ENCODE data around the gene SLC7A8.

SLC7A8 gene

GRCh38 chr14:23154964-23155587 is 28.4 kb downstream of the SLC7A8 start:
- no peak for DNase-seq

DNA sequence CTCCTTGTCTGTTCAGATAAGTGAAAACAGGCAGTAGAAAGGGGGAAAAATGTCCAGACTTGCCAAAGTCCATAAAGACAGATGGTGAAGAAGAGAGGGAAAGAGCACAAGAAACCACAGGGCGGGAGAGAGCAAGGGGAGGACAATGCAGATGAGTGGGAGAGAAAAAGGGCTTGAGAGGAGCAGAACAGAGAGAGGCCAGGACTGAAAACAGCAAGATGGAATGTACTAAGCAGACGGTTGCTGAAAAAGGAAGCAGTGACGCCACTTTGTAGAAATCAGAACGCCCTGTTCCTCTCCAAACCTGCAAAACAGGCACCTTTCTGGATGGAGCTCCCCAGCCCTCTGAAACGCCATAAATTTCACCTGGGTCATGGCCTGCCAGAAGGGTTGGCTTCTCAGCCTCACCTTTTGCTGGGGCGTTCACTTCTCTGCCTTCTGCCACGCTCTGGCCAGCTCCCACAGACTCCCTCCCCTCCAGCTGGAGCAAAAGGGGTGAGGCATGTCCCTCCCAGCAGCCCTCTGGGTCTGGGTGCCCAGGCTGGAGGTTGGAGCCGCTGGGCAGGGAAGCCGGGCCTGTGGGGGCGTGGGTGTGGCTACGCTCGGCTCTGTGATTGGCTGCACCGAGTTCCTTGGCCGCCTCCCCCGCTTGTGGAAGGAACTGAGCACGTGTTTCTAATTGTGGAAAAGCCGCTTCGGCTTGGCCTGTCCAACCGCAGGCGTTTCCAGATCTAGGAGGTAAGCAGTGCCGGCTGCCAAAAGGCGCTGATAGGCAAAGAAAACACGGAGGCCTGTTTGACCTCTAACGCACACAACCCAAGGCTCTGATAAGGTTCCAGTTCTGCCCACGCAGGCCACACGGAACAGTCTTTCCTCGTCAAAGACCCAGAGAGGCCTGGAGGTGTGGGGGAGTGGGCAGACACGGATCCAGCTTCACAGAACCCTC is 29.3 kb downstream of the SLC7A8 start:
- DNase-seq: no peak

DNA sequence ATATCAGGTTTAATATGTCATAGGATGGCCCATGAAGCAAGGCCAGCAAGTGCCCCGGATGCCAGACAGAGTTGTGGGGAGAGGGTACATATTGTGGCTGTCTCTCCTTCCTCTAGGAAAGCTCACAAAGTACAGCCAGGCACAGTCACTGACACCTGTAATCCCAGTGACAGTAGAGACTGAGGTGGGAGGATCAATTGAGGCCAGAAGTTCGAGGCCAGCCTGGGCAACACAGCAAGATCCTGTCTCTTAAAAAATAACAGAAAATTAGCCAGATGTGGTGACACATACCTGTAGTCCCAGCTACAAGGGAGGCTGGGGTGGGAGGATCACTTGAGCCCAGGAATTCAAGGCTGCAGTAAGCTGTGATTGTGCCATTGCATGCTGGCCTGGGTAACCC is 32.1 kb downstream of the SLC7A8 start:
- DNase-seq: no peak

DNA sequence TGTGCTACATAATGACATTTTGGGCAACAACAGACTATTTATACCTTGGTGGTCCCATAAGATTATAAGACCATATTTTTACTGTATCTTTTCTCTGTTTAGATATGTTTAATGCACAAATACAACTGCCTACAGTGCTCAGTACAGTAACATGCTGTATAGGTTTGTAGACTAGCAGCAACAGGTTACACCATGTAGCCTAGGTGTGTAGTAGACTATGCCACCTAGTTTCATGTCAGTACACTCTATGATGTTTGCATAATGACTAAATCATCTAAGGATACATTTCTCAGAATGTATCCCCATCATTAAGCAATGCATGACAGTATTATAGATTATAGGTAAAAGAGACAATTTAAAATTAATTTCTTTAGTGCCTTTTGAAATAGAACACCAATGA is 33.7 kb downstream of the SLC7A8 start:
- DNase-seq: no peak

GRCh38 chr14:23148591-23149249 is 34.7 kb downstream of the SLC7A8 start:
- DNase-seq: no peak

- no peak for DNase-seq
Measured at GRCh38 chr14:23147676-23148075, 35.8 kb downstream of the SLC7A8 start.

DNA sequence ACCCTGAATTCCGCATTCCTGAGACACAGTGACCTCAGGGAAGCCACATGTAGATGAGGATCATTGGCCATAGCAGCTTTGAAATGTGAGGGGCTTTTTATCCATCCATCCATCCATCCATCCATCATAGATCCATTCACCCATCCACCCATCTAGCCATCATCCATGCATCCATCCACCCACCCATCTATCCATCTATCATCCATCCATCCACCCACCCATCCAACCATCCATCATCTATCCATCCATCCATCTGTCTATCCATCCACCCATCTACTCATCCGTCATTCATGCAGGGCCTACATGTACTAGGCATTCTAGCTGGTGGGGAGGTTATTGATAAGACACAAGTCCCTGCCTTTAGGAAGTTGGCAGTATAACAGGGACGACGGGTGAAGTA is 36.5 kb downstream of the SLC7A8 start:
- no peak for DNase-seq

- no peak for DNase-seq
Measured at GRCh38 chr14:23146351-23146910, 37.0 kb downstream of the SLC7A8 start.

- no peak for DNase-seq
Measured at GRCh38 chr14:23145794-23146350, 37.6 kb downstream of the SLC7A8 start.

DNA sequence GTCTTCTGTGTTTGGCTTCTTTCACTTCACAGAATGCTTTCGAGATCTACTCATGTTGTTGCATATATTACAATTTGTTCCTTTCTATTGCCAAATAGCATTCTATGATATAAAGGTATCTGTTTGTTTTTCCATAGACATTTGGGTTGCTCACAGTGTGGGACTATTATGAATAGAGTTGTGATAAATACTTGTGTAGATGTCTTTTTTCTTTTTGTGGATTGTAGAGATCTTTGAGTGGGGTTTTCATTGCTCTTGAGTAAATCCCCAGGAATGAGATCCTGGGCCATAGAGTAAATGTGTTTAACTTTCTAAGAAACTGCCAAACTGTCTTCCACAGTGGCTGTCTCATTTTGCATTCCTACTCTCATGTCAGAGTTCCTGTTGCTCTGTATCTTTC is 39.5 kb downstream of the SLC7A8 start:
- no peak for DNase-seq

DNA sequence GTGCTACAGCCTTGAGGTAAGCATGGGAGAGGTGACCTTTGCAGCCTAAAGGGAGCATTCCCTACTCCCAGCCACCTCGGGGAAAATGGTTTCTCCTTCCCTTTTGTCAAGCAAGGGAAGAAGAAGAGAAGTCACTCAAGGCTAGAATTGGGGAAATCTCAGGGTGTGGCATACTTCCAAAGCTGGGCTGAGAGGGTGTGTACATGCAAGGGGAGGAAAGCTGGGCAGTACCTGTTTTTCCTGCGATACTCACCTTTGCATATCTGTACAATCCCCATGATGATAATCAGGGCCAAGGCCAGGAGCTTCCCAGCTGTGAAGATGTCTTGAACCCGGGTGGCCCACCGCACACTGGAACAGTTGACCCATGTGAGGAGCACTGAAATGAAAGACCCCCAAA is 40.6 kb downstream of the SLC7A8 start:
- no peak for DNase-seq

DNA sequence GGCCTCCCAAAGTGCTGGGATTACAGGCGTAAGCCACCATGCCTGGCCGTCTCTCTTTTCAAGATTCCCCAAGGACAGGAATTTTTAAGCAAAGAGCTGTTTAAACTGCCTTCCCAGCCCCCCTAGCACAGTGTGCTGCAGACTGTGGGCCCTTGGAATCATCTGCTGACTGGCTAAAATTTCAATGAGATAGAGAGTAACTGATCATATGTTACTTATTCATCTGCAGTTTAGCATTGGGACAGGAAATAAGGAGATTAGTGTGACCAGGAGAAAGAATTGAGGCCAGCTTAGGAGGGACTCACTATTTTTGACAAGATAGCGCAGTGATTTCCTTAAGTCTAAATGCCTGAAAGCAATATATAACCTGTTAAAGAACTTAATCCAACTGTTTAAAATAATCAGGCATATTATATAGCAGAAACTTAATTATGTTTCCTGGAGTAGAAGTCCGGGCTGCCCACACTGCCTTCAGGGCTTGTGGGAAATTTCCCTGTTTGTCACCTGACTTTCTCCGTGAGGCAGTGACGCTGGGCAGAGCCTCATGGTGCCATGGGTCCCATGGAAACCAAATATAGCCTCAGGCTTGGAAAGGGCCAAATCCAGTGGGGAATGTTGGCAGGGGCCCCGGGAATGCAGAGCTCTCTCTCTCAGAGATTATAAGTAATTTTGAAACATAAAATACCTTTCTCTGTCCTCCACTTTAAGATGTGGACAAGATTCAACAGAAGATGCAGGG is 41.6 kb downstream of the SLC7A8 start:
- no peak for DNase-seq

GRCh38 chr14:23140371-23140770 is 43.1 kb downstream of the SLC7A8 start:
- no peak for DNase-seq

- no peak for DNase-seq
Measured at GRCh38 chr14:23139874-23140273, 43.6 kb downstream of the SLC7A8 start.

GRCh38 chr14:23137813-23138535 is 45.5 kb downstream of the SLC7A8 start:
- DNase-seq: no peak

DNA sequence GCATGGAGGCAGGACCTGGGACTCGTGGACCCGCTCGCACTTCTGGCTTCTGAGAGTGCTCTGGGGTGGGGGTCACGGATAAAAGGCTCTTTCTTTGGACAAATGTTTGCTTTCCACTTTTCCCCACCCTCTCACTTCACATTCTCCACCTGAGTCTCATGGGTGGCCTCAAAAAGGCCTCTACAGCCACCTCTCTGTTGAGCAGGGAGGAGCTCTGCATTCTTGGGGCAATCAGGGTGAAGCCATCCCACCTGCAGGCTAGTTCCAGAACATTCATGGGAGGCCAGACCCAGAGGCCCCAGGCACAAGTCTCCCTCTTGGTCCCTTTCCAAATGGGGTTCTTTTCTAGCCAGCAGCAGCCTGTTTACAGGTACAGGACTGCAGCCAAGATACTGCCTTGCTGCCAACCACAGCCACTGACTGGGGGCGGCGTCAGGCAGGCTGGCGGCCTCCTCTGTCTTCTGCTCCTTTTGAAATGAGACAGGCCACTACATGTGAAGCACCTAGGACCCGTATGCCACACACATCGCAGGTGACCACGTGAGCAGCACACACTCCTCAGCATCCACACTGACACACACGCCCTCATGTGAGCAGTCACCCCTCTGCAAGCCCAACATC is 46.2 kb downstream of the SLC7A8 start:
- DNase-seq: no peak

- DNase-seq: no peak
Measured at GRCh38 chr14:23136566-23137133, 46.8 kb downstream of the SLC7A8 start.

DNA sequence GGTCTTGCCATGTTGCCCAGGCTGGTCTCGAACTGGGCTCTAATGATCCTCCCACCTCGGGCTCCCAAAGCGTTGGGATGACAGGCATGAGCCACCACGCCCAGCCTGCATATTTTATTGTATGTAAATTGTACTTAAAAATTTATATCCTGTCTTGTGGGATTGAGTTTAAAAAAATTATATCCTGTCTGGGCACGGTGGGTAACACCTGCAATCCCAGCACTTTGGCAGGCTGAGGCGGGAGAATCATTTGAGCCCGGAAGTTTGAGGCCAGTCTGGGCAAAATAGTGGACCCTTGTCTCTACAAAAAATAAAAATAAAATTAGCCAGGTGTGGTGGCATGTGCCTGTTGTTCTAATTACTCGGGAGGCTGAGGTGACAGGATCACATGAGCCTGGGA is 50.5 kb downstream of the SLC7A8 start:
- no peak for DNase-seq

- no peak for DNase-seq
Measured at GRCh38 chr14:23131482-23131881, 52.0 kb downstream of the SLC7A8 start.

DNA sequence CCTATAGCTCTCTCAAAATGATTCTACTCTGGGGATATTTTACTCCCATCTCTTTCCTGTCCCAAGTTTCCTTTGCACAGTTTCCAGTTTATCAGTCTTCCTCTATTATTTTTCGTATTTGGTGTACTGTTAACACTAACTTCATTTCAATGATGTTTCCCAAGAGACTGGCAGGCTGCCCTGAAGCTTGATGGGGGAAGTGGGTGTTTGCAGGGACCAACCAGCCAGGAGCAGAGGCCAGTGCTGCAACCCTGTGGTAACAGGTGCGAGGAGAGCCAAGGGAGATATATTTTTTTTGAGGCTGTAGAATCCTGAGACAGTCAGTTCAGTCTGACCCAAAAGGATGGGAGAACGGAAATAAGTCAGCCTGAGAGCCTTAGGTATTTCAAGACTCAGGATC is 52.6 kb downstream of the SLC7A8 start:
- no peak for DNase-seq

GRCh38 chr14:23129759-23130316 is 53.6 kb downstream of the SLC7A8 start:
- no peak for DNase-seq
